HG03460 (cell line): ENCODE measurements around the gene OLFML1.

Experiments
- ATAC-seq: cut with Tn5 transposase; IDR thresholded peaks from one replicate; pipeline ENCODE4 v1.9.1; 2021; ENCODE audit not compliant: unreplicated experiment

The OLFML1 gene

DNA sequence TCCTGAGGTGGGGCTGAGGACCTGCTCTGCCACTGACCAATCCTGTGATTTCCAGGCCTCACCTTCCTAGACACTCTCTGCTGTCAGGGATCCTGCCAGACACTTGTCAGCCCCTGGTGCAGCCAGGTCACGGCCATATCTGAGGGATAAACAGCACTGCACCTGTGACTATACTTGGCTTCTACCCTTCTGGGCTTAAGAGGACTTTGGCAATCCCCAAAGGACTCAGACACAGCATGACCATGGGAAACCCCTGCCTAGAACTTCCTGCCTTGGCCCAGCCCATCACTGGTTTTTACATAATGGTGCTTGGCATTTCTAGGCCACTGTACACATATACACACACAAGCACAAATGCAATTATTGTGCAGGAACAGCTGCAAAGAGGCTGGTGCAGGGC is 11.6 kb upstream of the OLFML1 start:
- peak; percentile 89 for ATAC-seq

- ATAC-seq: no peak
These were observed 5.2 kb upstream of the OLFML1 start for GRCh38 chr11:7480113-7480512.

- ATAC-seq: no peak
These were observed 1.2 kb upstream of the OLFML1 start for GRCh38 chr11:7484131-7484530.

DNA sequence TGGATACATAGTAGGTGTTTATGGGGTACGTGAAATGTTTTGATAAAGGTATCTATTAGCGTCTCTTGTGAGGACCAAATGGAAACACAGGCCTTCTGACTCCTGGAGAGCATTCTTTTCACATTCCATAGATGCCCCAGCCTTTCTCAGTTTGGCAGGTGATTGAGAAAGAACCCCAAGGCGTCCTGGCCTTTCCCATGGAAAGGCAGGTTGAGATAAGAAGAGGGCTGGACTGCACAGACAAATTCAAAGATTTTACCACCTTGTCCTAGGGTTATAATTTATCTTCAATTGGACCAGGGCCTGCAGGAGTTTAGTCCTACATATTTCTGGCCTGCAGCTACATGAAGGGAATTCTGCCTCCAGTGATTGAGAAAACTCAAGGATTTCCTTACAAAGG is 661 bp upstream of the OLFML1 start:
- ATAC-seq: no peak

DNA sequence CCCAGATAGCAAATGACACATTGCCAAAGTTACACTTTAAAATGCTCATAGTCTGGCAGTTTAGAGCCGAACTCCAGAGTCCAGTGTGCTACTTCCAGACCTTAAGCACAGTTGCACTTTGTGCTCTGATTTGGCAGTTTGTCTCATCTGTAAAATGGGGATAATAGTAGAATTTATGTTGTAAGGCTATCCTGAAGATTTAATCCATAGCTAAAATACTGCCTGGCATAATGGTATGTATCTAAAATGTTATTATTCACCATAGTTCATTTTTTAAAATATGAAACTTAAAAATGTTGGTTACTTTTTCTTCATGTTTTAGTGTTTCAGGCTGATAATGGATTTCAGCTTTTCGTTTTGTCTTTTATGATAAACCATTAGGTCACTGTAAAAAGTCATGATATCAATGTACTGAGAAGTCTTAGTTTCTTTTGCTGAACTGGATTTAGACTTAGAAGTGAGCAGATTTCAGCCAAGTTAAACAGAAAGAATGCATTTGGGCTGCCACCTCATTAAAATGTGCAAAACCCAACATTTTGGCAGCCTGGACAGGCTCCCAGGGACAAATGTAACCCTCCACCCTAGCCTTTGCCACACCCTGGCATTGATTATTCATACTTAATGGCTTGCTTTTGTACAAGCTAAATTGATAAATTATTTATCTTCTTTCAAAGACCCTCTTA is 933 bp downstream of the OLFML1 start:
- ATAC-seq: no peak

- no peak for ATAC-seq
These were observed 1.5 kb downstream of the OLFML1 start for GRCh38 chr11:7486781-7487140.

DNA sequence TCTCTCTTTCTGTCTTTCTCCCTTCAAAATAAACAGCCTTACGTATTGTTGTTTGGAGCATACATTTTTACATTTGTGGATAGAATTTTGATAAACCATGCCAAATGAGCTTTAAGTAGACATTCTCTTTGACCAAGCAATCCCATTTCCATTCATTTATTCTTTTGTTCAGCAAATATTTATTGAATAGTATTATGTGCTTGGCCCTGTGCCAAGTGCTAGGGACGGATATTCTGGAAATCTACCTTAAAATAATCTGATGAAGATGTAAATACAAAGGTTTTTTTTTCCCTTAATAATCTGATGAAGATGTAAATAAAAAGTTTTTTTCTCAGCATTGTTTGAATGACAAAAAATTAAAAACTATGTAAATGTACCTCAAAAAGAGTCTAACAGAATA is 2.1 kb downstream of the OLFML1 start:
- ATAC-seq: no peak

GRCh38 chr11:7488681-7489080 is 3.4 kb downstream of the OLFML1 start:
- ATAC-seq: no peak

DNA sequence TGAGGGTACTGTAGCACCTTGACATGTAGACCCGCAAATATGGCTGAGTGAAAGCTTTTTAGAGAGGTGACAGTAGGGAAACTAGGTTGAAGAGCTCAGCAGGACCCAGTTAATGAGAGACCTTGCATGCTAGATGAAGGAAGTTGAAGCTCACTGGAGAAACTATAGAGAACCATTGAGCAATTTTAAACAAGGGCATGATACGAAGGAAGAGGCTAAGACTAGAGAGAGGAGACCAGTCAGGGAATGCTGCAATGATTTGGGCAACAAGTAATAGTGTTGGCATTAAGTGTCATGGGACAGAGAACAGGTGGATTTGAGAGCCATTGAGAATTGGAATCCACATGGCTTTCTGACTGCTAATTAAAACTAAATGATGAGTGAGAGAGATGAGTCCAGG is 4.1 kb downstream of the OLFML1 start:
- no peak for ATAC-seq

GRCh38 chr11:7490054-7490453 is 4.7 kb downstream of the OLFML1 start:
- no peak for ATAC-seq

DNA sequence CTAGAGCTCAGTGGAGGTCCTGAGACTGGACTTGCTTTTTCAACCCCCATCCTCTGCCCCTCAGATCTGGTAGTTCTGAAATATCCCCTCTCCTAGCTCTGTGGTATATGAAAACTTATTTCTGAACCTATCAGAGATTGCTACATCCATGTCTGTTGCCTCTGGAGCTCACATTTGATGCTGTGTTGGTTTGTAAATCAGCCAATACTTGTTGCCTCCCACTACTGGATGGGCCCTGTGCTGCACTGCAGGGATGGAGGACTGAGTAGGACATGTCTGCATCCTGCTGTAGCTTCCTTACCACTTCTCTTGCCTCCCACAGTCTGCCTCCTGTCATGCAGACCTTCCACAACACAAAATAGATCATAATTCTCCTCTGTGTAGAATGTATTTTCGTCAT is 5.2 kb downstream of the OLFML1 start:
- no peak for ATAC-seq

GRCh38 chr11:7492253-7492652 is 6.9 kb downstream of the OLFML1 start:
- no peak for ATAC-seq

GRCh38 chr11:7493670-7494069 is 8.4 kb downstream of the OLFML1 start:
- ATAC-seq: no peak

GRCh38 chr11:7494086-7494745 is 8.9 kb downstream of the OLFML1 start:
- ATAC-seq: no peak

DNA sequence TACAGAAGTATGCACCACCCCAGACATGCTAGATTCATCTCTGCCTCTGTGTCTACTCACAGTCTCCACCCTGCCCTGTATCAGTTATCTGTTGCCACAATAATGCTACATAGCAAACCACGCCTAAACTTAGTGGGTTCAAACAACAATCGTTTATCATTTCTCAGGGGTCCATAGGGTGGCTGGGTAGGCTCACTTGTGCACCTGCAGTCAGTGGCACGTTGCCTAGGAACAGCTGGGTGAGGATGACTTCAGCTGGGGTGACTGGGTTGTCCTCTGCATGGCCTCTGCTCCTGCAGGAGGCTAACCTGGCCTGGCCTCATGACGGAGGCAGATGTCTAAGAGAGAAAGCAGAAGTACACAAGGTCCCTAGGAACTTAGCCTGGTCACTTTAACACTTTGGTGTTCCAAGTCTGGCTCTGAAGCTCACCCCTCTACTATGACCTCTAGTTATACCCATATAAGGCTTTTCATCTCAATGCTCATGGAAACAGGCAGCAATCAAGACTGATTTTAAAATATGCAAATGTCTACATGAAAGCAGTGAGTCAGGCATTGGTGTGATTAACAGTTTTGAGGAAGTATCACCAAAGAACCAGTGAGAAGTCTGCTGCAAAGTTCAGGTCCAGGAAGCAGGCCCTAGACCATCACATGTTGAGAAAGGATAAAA is 10.7 kb downstream of the OLFML1 start:
- ATAC-seq: peak; percentile 88

GRCh38 chr11:7498193-7498592 is 12.9 kb downstream of the OLFML1 start:
- no peak for ATAC-seq

- no peak for ATAC-seq
These were observed 13.8 kb downstream of the OLFML1 start for GRCh38 chr11:7499081-7499480.

GRCh38 chr11:7500251-7500650 is 14.9 kb downstream of the OLFML1 start:
- no peak for ATAC-seq

DNA sequence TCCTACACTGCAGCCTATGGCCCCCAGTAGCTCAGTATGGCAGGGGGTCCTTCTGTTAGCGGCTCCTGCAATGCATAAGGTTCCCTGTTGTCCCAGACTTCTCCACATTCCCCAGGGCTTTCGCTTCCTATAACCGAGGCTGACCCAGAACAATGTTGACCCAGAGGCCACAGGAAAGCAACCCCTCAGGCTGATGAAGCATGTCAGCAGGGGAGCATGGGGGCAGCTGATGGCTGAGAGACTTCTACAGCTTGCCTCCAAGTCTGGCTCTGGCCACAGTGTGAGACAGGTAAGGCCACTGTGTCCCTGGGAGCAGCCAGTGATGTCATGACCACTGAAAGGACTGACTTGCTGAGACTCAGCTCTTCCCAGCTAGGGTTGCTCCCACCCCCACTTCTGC is 15.9 kb downstream of the OLFML1 start:
- no peak for ATAC-seq

DNA sequence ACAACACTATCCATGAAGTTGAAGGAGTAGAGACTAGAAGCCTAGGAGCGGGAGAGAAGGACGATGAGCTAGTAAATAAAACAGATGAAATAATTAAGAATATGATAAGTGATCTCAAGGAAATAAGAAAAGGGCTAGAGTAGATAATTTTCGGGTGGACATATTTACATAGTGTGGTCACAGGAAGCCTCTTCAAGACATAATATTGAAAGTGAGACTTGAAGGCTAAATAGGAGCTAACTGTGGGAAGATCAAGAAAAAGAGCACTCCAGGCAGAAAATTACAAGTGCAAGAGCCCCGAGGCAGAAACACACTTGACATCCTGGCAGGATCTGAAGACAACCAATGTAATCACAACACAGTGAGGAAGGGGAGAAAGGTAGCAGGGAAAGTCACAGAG is 16.6 kb downstream of the OLFML1 start:
- ATAC-seq: no peak

GRCh38 chr11:7506243-7506642 is 20.9 kb downstream of the OLFML1 start:
- ATAC-seq: no peak

- ATAC-seq: no peak
These were observed 22.8 kb downstream of the OLFML1 start for GRCh38 chr11:7508087-7508486.
